Mononuclear cell (primary cell): Measurements from ENCODE around the gene ATF6. TPM values are rescaled to one million over a fixed set of nuclear protein-coding genes. Genes with fewer than 3 reads are reported as not detected.

Experiments used
- total RNA-seq: library from RNA; depleted of rRNA; stranded (reverse); fragments of >200 nt; gene quantifications from one replicate; pipeline ENCODE4 v1.2.3, GENCODE V29; 2012

Gene ATF6
- total RNA-seq, 1 donor = 27.5 TPM

Other genes starting within 250 kb of the ATF6 start
- gene HSPA6, start 241.8 kb upstream of the ATF6 start, total RNA-seq = 2.8 TPM
- gene FCGR3A, start 216.5 kb upstream of the ATF6 start, total RNA-seq = 27.8 TPM
- gene FCGR3B, start 135.1 kb upstream of the ATF6 start, total RNA-seq = 2.3 TPM
- gene FCGR2B, start 103.2 kb upstream of the ATF6 start, total RNA-seq = 30.7 TPM
- 1.4 TPM for gene FCRLA, start 59.1 kb upstream of the ATF6 start, total RNA-seq
- 1.0 TPM for gene FCRLB, start 44.8 kb upstream of the ATF6 start, total RNA-seq
- 38.4 TPM for gene DUSP12, start 16.5 kb upstream of the ATF6 start, total RNA-seq